ENCODE results near the gene CCDC188. TPM values are rescaled to one million over a fixed set of nuclear protein-coding genes. Genes with fewer than 3 reads are reported as not detected.

CCDC188 gene
- total RNA-seq, 1 experiment from 2014 or later, result not detected

DNA sequence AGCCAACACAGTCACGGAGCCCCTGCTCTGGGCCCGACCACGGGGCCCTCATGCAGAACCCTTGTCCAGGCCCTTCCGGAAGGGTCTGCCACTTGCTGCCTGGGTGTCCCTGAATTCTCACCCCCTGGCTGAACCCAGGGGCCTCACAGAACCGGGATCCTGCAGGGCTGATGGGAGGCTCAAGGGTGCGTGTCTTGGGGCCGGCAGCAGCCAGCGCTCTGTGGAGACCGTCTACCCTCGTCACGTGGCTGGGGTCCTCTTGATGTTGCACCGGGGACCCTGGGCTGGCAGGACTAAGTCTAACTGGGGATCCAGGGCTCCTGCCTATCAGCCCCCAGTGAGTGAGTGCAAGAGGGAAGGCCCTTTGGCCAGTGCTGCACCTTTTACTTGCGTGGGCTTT, 19.3 kb upstream of the CCDC188 start:
- no peak overlapping the region for H3K27ac ChIP-seq (ENCODE audit: low read depth, low read length, poor library complexity, severe bottlenecking)
- H3K27me3 ChIP-seq (replicated peaks; ENCODE audit: insufficient read depth, low read depth, low read length, poor library complexity), result no peaks in the 10 kb centered on the region
- CTCF ChIA-PET, result no interaction called here
- H3K36me3 ChIP-seq (ENCODE audit: insufficient read depth, low read length, poor library complexity, severe bottlenecking), result no peaks in the 10 kb centered on the region
- no TSS peak for BruUV-seq (replicated peaks)
- DNase-seq (ENCODE audit: low spot score), result no peak
- POLR2A ChIA-PET (ENCODE audit: low non-redundant PET), result no interaction called here
- H3K4me3 ChIP-seq (ENCODE audit: low read depth, low read length, poor library complexity, severe bottlenecking), result no peak overlapping the region
- H3K4me1 ChIP-seq (ENCODE audit: insufficient read depth, low read length, poor library complexity, severe bottlenecking), result no peaks in the 10 kb centered on the region
- TF ChIP-seq, protein P1, sequence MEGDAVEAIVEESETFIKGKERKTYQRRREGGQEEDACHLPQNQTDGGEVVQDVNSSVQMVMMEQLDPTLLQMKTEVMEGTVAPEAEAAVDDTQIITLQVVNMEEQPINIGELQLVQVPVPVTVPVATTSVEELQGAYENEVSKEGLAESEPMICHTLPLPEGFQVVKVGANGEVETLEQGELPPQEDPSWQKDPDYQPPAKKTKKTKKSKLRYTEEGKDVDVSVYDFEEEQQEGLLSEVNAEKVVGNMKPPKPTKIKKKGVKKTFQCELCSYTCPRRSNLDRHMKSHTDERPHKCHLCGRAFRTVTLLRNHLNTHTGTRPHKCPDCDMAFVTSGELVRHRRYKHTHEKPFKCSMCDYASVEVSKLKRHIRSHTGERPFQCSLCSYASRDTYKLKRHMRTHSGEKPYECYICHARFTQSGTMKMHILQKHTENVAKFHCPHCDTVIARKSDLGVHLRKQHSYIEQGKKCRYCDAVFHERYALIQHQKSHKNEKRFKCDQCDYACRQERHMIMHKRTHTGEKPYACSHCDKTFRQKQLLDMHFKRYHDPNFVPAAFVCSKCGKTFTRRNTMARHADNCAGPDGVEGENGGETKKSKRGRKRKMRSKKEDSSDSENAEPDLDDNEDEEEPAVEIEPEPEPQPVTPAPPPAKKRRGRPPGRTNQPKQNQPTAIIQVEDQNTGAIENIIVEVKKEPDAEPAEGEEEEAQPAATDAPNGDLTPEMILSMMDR (conservative IDR thresholded peaks at IDR 0.05; ENCODE audit: low read depth, low read length), result no peak
- intact Hi-C loops (cut with micrococcal nuclease; ENCODE audit: unreplicated experiment), result no loop called here
- H3K9me3 ChIP-seq (ENCODE audit: low read depth, low read length, poor library complexity, severe bottlenecking), result no peaks in the 10 kb centered on the region

DNA sequence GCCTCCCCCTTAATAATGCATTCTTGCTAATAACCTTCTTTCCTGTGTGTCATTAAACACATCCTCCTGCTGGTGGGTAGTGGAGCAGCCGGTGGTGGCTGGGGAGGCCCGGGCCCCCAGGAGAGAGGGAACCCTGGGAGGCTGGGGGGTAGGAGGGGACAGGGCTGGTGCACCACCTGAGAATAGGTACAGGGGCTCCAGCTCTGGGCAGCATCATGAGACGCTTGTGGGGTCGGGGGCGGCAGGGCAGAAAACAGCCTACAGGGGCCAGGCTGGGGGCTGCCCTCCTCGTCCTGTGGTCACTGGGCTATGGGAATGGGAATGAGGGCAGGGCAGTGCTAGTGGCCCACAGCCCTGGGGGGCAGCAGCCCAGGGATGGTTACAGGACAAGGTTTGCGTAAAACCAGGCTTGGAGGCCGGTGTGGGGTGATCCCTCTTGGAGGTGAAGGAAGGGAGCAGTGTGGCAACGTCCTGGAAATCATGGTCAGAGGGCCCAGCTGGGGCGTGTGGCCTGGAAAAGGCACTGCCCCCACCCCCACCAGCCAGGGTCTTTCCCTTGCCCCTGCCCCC, 18.5 kb upstream of the CCDC188 start:
- Histone ChIP-seq H3K27ac (ENCODE audit: low read depth, low read length, poor library complexity, severe bottlenecking) (no peak overlapping the region), H3K4me3 (ENCODE audit: low read depth, low read length, poor library complexity, severe bottlenecking) (no peak overlapping the region), H3K9me3 (ENCODE audit: low read depth, low read length, poor library complexity, severe bottlenecking) (no peaks in the 10 kb centered on the region), H3K36me3 (ENCODE audit: insufficient read depth, low read length, poor library complexity, severe bottlenecking) (no peaks in the 10 kb centered on the region), H3K27me3 (replicated peaks; ENCODE audit: insufficient read depth, low read depth, low read length, poor library complexity) (no peaks in the 10 kb centered on the region), H3K4me1 (ENCODE audit: insufficient read depth, low read length, poor library complexity, severe bottlenecking) (no peaks in the 10 kb centered on the region)
- no TSS peak for BruUV-seq (replicated peaks)
- ChIA-PET CTCF (no interaction called here), POLR2A (ENCODE audit: low non-redundant PET) (no interaction called here)
- DNase-seq (ENCODE audit: low spot score), result peak; percentile 18
- TF ChIP-seq EZH2 (IDR thresholded peaks at IDR 0.05; ENCODE audit: borderline replicate concordance, low read depth, low read length, poor library complexity, severe bottlenecking), result no peak
- TF ChIP-seq, protein P1 (conservative IDR thresholded peaks at IDR 0.05; ENCODE audit: low read depth, low read length), result no peak
- intact Hi-C loops (cut with micrococcal nuclease; ENCODE audit: unreplicated experiment), result no loop called here

DNA sequence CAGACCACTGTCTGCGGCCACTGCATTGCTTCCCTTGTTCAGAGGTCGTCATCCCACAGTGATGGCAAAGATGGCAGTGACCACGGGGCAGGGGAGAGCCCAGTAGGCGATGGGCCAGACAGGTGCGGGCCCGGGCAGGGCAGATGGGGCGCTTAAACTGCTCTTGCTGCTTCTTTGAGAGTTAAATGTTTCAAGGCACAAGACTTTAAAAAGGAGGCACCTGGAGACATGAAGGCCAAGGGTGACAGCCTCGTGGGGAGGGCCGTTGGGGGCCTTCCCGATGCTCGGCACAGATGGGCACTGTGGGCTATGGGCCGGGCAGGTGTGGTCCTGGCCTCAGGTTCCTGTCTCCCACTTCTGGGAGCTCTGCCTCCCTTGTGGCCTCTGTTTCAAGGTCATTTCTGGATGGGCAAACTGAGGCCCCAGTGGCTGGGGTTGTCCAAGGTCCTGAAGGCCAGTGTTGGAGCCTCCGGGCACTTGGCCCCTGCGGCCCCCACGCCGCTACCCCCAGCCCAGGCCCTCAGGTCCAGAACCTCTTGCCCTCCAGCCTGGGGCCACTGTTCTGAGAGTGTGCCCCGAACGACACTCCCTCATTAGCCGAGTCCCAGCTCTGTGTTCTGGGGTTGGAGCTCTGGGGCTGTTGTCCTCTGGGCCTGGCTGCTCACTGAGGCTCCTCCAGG, 16.9 kb upstream of the CCDC188 start:
- Histone ChIP-seq H3K36me3 (ENCODE audit: insufficient read depth, low read length, poor library complexity, severe bottlenecking) (no peaks in the 10 kb centered on the region), H3K27ac (ENCODE audit: low read depth, low read length, poor library complexity, severe bottlenecking) (no peak overlapping the region), H3K9me3 (ENCODE audit: low read depth, low read length, poor library complexity, severe bottlenecking) (no peaks in the 10 kb centered on the region), H3K27me3 (replicated peaks; ENCODE audit: insufficient read depth, low read depth, low read length, poor library complexity) (no peaks in the 10 kb centered on the region), H3K4me1 (ENCODE audit: insufficient read depth, low read length, poor library complexity, severe bottlenecking) (no peaks in the 10 kb centered on the region), H3K4me3 (ENCODE audit: low read depth, low read length, poor library complexity, severe bottlenecking) (no peak overlapping the region)
- DNase-seq (ENCODE audit: low spot score), result no peak
- intact Hi-C loops (cut with micrococcal nuclease; ENCODE audit: unreplicated experiment), result no loop called here
- TF ChIP-seq, protein P1 (conservative IDR thresholded peaks at IDR 0.05; ENCODE audit: low read depth, low read length), result no peak
- no peak for TF ChIP-seq EZH2 (IDR thresholded peaks at IDR 0.05; ENCODE audit: borderline replicate concordance, low read depth, low read length, poor library complexity, severe bottlenecking)
- POLR2A ChIA-PET (ENCODE audit: low non-redundant PET), result no interaction called here
- CTCF ChIA-PET, result no interaction called here
- no TSS peak for BruUV-seq (replicated peaks)

Measured in A673 (cell line).